Cardiac muscle cell (in vitro differentiated cells and primary cell): ENCODE results near the gene PPP1R10. TPM values are rescaled to one million over a fixed set of nuclear protein-coding genes. Genes with fewer than 3 reads are reported as not detected.

Experiments used
- DNase-seq, 2 donors: peaks; one replicate each; pipeline versions ENCODE4 v3.0.0 to v3.0.0-alpha.2; 2010 to 2017; ENCODE audit warnings: low read depth in 1 of 2, low spot score in 1 of 2
- H3K27ac ChIP-seq: fragments of 200-600 bp; sonication (generic); 2 replicates; pipeline ENCODE4 v1.5.1; 2016
- H3K27me3 ChIP-seq: fragments of 200-600 bp; sonication (generic); 2 replicates; pipeline ENCODE4 v1.6.0; 2016; ENCODE audit warnings: control low read depth
- H3K36me3 ChIP-seq: fragments of 200-600 bp; sonication (generic); 2 replicates; pipeline ENCODE4 v1.5.1; 2016; ENCODE audit warnings: control low read depth
- H3K4me1 ChIP-seq: fragments of 200-600 bp; sonication (generic); 2 replicates; pipeline ENCODE4 v1.8.1; 2017; ENCODE audit warnings: low read depth, mild to moderate bottlenecking, mixed run types
- H3K4me3 ChIP-seq: fragments of 200-600 bp; sonication (generic); 2 replicates; pipeline ENCODE4 v1.5.1; 2016; ENCODE audit warnings: mild to moderate bottlenecking
- H3K9me3 ChIP-seq: fragments of 200-600 bp; sonication (generic); 2 replicates; pipeline ENCODE4 v1.5.1; 2017; ENCODE audit warnings: low read depth, mild to moderate bottlenecking, control low read depth
- polyA plus RNA-seq: library from polyadenylated mRNA; unstranded; fragments of >200 nt; fragmentation: Nextera tagmentation; extraction: Ambion mirVana; gene quantifications from 2 replicates; pipeline ENCODE4 v1.2.1, GENCODE V29; 2016
- total RNA-seq: library from RNA; depleted of rRNA; stranded (reverse); fragments of >200 nt; gene quantifications from 2 replicates; pipeline ENCODE4 v1.2.3, GENCODE V29; 2016
- TF ChIP-seq, protein P1 (sequence below): IDR thresholded peaks from 2 replicates; pipeline ENCODE4 v1.5.1; 2012; ENCODE audit warnings: low read depth, mild to moderate bottlenecking, low read length

PPP1R10 gene
- total and polyA plus RNA-seq, 2 experiments from 2014 or later = 42.4 to 65.6 TPM

DNA sequence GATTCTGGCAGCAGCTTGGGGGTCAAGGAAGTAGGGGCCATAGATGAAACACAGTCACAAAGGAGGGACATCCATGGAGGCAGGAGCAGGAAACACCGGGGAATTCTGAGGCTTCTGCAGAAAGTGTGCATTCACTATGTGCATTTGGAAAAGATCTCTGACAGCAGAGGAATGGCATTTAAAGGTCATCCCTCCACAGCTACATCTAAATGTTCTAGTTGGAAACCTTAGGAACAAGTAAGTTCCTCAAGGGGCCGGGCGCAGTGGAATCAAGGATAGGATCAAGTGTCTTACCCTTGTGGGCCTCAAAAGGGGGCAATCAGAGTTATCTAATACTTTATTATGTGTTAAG lies 38.7 kb upstream of the PPP1R10 start:
- Histone ChIP-seq H3K9me3 (no peaks in the 10 kb centered on the region), H3K27ac (no peak overlapping the region), H3K27me3 (no peaks in the 10 kb centered on the region), H3K36me3 (peaks cover 70% of the 10 kb centered on the region), H3K4me1 (no peaks in the 10 kb centered on the region), H3K4me3 (no peak overlapping the region)
- TF ChIP-seq, protein P1, sequence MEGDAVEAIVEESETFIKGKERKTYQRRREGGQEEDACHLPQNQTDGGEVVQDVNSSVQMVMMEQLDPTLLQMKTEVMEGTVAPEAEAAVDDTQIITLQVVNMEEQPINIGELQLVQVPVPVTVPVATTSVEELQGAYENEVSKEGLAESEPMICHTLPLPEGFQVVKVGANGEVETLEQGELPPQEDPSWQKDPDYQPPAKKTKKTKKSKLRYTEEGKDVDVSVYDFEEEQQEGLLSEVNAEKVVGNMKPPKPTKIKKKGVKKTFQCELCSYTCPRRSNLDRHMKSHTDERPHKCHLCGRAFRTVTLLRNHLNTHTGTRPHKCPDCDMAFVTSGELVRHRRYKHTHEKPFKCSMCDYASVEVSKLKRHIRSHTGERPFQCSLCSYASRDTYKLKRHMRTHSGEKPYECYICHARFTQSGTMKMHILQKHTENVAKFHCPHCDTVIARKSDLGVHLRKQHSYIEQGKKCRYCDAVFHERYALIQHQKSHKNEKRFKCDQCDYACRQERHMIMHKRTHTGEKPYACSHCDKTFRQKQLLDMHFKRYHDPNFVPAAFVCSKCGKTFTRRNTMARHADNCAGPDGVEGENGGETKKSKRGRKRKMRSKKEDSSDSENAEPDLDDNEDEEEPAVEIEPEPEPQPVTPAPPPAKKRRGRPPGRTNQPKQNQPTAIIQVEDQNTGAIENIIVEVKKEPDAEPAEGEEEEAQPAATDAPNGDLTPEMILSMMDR = no peak
- no peak for DNase-seq

DNA sequence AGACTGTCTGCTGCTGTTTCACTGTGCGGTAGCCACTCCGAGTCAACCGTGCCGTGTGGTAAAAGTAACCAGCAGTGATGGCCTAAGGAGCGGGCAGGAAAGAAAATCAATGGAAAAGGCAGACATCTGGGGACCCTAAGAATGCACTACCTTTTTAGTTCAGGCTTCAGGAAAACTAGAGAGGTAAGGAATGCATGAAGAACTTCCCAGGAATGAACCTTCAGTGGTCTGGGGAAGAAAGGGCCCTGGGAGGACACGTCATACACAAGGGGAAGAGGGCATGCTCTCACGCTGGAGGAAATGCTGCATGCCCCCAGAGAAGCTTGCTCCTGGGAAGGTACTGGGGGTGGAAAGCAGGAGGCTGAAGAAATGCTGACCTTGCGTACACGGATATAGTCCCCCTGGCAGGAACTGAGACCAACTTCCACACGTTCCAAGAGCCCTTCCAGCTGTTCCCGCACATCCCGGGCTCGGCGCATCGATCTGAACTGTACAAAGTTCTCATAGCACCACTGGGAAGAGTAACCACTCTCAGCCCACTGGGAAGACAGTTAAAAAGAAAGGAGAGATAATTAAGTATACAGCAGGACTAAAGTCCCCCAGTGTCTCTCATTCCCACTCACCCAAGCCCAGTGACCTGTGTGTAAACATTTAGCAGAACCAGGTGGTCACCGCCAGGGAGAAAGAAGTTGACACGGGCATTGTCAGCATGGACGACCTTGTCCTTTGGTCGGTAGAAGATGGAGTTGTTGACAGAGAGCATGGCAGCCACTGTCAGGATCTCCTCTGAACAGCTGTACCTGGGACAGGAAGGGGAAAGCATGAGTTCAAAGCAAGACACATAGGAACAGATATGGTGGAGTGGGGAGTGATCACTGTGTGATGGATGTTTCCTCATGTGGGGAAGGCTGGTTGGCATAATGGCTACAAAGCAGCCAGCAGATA lies 38.0 kb upstream of the PPP1R10 start:
- Histone ChIP-seq H3K9me3 (no peaks in the 10 kb centered on the region), H3K27ac (no peak overlapping the region), H3K36me3 (peaks cover 70% of the 10 kb centered on the region), H3K4me1 (no peaks in the 10 kb centered on the region), H3K4me3 (no peak overlapping the region), H3K27me3 (no peaks in the 10 kb centered on the region)
- TF ChIP-seq, protein P1 = no peak
- no peak for DNase-seq

DNA sequence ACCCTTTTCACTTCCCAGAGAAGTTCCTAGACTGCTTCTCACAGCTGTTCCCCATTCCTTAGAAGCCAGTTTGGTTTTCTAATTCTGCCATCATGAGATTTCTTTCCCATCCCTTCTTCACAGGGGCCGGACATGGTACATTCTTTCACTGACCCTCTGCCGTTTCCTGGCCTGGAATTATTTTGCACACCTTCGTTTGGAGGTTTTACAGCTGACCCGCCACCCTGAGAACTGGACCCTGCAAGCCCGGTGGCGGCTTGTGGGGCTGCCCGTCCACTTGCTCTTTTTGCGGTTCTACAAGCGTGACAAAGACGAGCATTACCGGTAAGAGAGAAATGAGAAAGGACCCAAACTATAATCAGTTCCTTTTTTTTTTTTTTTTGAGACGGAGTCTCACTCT lies 34.1 kb upstream of the PPP1R10 start:
- Histone ChIP-seq H3K27ac (no peak overlapping the region), H3K9me3 (no peaks in the 10 kb centered on the region), H3K36me3 (peaks cover 49% of the 10 kb centered on the region), H3K4me3 (no peak overlapping the region), H3K27me3 (no peaks in the 10 kb centered on the region), H3K4me1 (peaks cover 5% of the 10 kb centered on the region)
- TF ChIP-seq, protein P1 = no peak
- no peak for DNase-seq

DNA sequence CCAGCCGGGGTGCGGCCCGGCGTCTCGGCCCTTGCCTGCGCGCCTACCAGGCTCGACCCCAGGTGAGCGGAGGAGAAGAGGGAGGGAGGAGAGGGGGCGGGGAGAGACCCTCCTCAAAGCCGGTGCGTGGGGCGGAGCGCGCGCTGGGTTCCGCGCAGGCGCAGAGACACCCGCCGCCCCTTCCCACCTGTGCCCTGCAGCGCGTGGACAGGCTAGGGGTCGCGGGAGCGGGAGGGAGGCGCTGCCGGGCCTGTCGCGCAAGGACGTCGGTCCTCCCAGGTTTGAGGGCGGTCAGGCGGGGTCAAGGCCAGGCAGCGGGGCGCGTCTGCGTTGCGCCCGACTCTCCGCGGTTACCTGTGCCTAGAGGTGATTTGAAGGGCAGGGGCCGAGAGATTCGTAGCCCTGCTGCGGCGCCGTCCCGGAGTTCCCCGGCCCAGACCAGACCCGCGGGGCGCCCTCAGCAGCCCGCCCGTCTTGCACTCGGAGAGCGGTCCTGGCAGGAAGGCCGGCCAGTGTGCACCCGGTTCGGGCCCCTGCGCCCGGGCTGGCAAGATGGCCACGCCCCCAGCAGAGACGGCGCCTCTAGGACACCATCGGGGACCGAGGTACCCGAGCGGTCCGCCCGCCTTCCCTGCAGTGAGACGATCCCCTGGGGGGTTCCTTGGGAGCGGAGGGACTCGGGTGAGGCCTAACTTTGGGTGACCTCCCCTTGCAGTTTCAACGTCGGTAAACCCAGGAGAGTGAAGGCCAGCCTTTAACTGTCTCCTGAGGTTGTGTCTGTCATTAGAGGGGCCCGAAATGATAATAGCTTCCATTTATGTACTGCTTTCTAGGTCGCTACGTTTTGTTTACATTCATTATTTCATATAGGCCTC lies 30.4 kb upstream of the PPP1R10 start:
- H3K27me3 ChIP-seq = no peaks in the 10 kb centered on the region
- H3K27ac ChIP-seq = peak overlapping the region; percentile 83
- TF ChIP-seq, protein P1 = no peak
- H3K9me3 ChIP-seq = no peaks in the 10 kb centered on the region
- H3K36me3 ChIP-seq = peaks cover 18% of the 10 kb centered on the region
- H3K4me3 ChIP-seq = peak overlapping the region; percentile 64
- DNase-seq = peak; percentile 55 to 88
- H3K4me1 ChIP-seq = peaks cover 7% of the 10 kb centered on the region

DNA sequence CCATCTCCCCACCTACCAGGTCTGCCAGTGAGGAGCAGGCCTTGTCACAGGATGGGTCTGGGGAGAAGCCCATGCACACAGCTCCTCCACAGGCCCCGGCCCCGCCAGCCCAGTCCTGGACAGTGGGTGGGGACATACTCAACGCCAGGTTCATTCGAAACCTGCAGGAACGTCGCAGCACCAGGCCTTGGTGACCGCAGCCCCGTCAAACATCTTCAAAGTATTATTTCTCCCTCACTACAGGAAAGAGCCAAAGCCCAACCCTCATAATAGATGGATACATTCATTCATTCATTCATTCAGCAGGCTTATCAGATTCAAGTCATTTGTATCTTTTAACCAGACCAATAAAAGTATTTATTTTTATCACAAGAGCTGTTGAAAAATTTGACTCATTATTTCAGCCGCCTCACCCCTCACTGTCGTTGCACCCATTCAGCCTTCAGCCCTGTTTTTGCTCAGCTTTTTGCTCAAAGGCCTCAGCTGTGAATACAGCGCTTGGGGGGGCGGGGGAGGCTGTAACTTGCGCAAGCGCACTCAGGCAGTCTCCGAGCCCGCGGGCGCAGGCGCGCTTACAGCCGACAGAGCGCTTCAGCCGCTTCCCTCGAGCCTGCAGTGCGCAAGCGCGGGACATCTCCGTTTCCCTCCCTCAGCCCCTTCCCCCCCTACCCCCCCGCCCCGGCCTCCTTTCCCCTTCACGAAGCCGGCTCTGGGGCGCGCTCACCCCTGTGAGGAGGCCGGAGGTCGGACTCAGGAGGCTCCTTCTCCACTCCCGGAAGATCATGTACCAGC lies 29.6 kb upstream of the PPP1R10 start, which contains the start of gene C6orf136:
C6orf136 (plus strand) TSS at position 684 of the 792 bp plus-strand sequence; CDS start at position 783, 99 bp downstream.
- H3K36me3 ChIP-seq = peaks cover 10% of the 10 kb centered on the region
- DNase-seq = peak; percentile 93 to 95
- H3K27ac ChIP-seq = peak within 1 kb of the TSS; percentile 83
- H3K4me1 ChIP-seq = peaks cover 7% of the 10 kb centered on the region
- peak within 1 kb of the TSS; percentile 64 for H3K4me3 ChIP-seq
- no peaks in the 10 kb centered on the region for H3K27me3 ChIP-seq
- TF ChIP-seq, protein P1 = no peak
- no peaks in the 10 kb centered on the region for H3K9me3 ChIP-seq
